HTERT RPE-1 (cell line): ENCODE measurements around the gene MRPL34.

Experiments used
- in situ Hi-C: fragments of 300-500 bp; cut with MboI; formaldehyde crosslinking; loops from 4 replicates; pipeline ENCODE4 v1.14.3; 2020; ENCODE audit warnings: low sequenced_read_pairs

The MRPL34 gene

DNA sequence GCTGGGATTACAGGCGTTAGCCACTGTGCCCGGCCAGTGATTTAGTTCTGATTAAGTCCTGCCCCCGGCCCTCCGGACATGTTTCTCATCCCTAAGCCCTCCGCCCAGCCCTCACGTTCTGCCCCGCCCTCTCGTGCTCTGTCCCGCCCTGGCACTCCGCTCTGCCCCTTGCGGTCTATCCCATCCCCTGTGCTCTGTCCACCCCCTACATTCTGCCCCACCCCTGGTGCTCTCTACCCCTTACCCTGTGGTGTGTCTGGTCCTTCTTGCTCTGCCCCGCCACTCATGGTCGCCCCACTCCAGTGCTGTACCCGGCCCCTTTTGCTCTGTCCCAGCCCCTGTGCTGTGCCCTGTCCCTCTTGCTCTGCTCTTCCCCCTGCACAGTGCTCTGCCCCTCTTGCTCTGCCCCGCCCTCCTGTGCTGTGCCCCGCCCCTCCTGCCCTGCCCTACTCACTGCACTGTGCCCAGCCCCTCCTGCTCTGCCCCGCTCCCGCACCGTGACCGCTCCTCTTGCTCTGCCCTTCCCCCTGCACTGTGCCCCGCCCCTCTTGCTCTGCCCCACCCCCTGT is 34.7 kb downstream of the MRPL34 start:
- in situ Hi-C loops = no loop called here

DNA sequence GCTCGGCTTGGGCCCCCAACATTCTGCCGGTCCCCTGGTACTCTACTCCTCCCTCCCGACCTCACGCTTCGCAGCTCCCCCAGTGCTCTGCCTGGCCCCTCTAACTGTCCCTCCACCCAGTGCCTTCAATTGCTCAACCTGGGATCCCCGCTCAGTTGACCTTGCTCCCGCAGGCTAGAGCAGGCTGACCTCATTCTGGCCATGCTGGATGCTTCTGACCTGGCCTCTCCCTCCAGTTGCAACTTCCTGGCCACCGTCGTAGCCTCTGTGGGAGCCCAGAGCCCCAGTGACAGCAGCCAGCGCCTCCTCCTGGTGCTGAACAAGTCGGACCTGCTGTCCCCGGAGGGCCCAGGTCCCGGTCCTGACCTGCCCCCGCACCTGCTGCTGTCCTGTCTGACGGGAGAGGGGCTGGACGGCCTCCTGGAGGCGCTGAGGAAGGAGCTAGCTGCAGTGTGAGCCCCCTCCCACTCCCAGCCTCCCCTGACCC is 35.2 kb downstream of the MRPL34 start:
- in situ Hi-C loops = no loop called here

DNA sequence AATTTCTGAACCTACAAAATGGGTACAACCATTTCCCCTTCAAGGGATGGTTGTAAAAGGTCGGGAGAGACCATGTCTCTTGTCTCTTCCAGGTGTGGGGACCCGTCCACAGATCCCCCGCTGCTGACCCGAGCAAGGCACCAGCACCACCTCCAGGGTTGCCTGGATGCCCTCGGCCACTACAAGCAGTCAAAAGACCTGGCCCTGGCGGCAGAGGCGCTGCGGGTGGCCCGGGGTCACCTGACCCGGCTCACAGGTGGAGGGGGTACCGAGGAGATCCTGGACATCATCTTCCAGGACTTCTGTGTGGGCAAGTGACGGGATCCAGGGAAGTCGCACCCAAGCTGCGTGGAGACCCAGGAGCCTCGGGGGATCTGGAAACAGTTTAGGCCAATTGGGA is 35.7 kb downstream of the MRPL34 start:
- in situ Hi-C loops = no loop called here

DNA sequence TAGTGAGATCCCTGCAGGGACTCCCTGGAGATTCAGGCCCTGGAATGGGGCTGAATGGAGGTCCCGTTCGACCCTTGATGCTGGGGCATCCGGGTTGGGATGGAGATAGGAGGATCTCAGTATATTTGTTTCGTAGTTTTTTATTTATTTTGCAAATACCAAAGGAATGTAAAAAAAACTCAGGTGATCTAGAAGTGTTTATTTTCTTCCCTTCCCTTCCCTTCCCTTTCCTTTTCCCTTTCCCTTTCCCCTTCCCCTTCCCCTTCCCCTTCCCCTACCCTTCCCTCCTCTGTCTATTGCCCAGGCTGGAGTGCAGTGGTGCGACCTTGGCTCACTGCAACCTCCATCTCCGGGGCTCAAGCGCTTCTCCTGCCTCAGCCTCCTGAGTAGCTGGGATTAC is 36.2 kb downstream of the MRPL34 start:
- in situ Hi-C loops = no loop called here

DNA sequence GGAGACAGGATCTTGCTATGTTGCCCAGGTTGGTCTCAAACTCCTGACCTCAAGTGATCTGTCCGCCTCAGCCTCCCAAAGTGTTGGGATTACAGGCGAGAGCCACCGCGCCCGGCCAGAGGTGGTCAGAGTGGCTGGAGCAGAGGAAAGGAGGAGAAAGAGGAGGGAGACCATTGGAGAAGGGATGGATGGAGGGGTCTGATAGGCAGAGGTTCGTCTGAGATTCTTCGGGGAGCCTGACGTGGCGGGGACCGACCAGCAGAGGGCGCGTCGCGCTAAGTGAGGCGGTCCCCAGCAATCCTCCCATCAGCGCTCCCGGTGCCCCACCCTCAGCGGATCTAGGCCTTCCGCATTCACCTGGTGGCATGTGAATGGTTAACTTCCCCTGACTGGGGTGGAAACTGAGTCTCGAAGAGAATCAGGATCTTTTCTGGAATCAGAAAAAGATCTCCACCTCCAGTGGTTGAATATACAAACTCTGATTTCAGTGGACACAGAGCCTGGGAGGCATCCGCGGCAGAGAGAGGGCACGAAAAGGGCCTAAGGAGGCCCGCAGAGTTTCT is 40.5 kb downstream of the MRPL34 start:
- in situ Hi-C loops = no loop called here

- in situ Hi-C loops = no loop called here
These were observed 41.7 kb downstream of the MRPL34 start for GRCh38 chr19:17347361-17347760.

DNA sequence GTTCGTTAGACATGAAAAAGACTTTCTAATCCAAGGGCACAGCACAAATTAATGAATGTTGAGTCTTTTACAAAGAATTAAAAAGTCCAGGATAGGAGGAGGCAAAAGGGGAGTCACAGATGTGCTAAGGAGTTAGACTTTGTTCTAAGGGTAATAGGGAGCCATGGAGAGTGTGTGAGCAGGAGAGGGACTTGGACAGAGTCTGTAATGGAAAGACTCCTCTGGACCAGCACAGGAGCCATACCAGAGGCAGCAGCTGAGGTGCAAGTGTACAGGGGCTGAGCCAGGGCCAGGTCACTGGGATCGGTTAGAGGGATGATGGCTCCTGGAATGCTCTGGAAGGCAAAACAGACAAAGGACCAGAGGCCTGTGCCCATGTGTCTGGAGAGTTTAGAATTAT is 42.2 kb downstream of the MRPL34 start:
- in situ Hi-C loops = no loop called here

- in situ Hi-C loops = no loop called here
These were observed 43.0 kb downstream of the MRPL34 start for GRCh38 chr19:17348700-17349099.

DNA sequence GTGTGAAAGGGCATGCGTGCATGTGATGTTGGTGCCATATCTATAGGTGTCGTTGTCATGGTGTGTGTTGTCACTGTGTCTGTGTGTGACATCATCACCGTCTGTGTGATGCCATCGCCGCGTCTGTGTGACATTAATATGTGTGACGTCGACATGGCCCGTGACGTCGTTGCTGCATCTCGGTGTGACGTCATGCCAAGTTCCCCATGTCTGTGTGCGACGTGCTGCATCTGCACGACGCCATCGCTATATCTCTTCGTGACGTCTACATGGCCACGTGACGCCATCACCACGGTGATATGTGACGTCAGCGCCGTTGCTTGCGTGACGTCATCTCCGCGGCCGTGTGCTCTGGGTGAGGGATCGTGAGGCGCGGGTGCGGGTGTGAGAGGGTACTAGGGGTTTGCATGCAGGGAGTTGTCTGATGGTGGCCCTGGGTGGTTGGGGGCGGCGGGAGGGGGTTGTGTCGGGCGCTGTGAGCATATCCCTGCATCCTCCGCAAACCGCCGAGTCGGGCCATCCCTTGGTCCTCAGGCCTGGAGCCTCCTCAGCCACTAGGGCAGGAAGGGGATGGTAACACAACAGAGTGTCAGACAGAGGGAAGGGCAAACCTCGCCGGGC is 46.3 kb downstream of the MRPL34 start:
- in situ Hi-C loops = no loop called here

GRCh38 chr19:17352608-17353280 is 47.1 kb downstream of the MRPL34 start:
- in situ Hi-C loops = no loop called here

GRCh38 chr19:17353386-17353785 is 47.7 kb downstream of the MRPL34 start:
- in situ Hi-C loops = no loop called here
